Fibroblast of peridontal ligament (primary cell): ENCODE data around the gene TYW3.

Experiments used
- DNase-seq: peaks from one replicate; pipeline ENCODE4 v3.0.0-alpha.2; 2010; ENCODE audit errors: extremely low read depth

Gene TYW3

DNA sequence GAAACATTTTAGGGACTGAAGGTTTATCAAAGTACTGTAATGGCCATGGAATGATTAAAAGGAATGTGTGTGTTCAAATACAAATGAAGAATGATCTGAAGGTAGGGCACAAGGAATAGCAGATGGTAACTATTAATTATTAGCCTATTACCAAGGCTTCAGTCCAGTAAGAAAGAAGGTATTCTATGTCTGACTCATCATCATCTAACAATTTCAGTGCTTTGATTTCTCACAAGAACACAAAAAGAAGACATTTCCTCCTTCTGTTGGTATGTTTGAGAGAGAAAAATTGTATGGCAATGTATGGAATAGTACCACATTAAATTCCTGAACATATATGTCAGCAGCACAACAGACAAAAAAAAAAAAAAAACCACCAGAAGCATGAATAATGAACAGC lies 57.5 kb downstream of the TYW3 start:
- DNase-seq: no peak

DNA sequence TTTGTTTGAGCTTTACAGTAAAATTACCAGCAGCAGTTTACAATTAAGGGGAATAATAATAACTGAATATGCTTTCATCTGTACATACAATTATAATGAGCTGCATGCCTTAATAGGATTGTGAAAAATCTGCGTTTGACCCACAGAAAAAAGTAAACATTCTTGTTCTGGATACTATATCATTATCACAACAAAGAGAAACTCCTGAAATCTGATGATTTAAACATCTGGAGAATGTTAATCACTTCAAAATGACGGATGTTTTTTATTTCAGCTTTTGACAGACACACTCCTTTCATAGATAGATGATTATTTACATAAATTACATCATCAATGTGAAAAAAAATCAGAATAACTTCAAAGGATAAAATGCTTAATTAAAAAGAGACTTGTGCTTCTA lies 58.5 kb downstream of the TYW3 start:
- DNase-seq: peak; percentile 32

GRCh38 chr1:74799119-74799657 lies 66.2 kb downstream of the TYW3 start:
- DNase-seq: no peak

DNA sequence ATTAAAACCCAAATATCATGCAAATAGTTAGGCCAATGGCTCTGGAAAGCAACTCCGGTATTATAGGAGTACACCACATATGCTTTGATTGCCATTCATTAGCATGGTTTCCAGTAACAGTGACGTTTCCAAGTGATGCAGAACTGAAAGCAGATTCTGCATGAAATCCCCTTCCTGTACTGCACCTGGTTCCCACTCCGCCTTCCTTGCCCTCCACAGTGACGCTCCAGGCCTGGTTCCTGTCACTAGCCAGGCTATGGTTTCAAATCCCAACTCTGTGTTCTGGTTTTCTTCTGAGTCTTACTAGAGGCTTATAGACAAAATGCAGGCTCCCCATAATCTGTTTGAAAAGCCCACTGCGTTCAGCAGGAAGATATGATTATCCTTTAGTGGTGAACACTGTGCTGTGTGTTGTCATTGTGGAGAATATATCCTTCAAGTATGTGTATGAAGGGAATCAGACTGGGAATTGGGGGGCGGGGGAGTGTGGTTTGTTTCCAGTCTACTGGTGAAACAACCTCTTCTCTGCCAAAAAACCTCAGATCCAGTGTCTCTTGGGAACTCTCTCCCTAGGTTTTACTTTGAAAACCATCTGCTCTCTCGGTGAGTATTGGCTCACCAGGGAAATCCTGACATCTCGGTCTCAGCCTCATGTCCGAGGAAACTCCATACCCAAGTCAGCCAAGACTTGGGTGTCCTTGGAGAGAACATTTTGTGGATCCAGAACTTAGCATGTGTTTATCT lies 78.7 kb downstream of the TYW3 start:
- DNase-seq: peak; percentile 74

DNA sequence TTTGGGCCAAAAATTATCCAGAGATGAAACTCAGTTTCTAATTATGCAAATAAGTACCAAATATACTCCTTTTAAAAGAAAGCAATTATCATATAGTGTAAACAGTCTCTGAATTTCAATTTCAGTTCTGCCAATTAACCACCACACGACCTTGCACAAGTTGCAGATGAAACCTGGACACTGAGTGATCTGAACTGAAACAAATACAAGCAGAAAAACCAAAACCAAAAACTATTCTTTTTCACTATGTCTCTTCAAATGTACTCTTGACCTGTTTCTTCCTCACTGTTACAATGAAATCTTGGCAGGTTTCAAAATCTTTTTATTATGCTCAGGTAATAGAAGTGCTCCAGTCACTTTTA lies 79.2 kb downstream of the TYW3 start:
- no peak for DNase-seq
